Measurements from ENCODE around the gene ARF3.

DNA sequence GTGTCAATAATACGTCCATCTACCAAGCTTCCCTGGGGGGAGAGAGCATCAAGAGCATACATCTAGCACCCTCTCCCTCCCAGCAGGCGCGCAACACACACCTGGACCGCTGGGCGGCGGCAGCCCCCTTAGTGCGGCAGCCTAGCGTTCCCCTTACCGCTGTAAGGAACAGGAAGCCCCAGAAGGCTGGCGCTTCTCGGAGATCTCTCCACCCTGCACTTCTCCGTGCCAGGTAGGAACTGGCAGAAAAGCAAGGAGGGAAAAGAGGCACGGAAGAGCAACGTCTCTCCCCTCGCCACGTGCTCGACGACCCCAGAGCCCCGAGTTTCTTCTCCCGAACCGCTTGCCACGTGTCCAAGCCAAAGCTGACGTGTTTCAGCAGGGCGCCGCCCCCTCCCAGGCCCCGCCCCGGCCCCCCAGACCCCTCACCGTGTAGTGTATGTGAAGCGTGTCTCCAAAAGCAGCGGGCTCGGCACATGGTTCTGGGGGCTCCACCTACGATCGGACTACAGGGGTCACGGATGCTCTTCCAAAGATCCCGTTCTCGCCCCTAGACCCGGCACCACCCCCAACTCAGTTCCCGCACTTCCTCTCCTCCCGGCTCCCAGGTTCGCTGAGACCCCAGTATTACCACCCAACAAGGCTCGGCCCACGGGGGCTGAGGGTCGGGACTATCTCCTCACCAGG, 32.5 kb downstream of the ARF3 start:
- TF ChIP-seq, protein P1, sequence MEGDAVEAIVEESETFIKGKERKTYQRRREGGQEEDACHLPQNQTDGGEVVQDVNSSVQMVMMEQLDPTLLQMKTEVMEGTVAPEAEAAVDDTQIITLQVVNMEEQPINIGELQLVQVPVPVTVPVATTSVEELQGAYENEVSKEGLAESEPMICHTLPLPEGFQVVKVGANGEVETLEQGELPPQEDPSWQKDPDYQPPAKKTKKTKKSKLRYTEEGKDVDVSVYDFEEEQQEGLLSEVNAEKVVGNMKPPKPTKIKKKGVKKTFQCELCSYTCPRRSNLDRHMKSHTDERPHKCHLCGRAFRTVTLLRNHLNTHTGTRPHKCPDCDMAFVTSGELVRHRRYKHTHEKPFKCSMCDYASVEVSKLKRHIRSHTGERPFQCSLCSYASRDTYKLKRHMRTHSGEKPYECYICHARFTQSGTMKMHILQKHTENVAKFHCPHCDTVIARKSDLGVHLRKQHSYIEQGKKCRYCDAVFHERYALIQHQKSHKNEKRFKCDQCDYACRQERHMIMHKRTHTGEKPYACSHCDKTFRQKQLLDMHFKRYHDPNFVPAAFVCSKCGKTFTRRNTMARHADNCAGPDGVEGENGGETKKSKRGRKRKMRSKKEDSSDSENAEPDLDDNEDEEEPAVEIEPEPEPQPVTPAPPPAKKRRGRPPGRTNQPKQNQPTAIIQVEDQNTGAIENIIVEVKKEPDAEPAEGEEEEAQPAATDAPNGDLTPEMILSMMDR (IDR thresholded peaks at IDR 0.05; ENCODE audit: low read depth, low read length, missing input control): peak; percentile 24
- TF ChIP-seq RAD21 (IDR thresholded peaks at IDR 0.05): peak; percentile 43 to 68
- TF ChIP-seq, protein P2, sequence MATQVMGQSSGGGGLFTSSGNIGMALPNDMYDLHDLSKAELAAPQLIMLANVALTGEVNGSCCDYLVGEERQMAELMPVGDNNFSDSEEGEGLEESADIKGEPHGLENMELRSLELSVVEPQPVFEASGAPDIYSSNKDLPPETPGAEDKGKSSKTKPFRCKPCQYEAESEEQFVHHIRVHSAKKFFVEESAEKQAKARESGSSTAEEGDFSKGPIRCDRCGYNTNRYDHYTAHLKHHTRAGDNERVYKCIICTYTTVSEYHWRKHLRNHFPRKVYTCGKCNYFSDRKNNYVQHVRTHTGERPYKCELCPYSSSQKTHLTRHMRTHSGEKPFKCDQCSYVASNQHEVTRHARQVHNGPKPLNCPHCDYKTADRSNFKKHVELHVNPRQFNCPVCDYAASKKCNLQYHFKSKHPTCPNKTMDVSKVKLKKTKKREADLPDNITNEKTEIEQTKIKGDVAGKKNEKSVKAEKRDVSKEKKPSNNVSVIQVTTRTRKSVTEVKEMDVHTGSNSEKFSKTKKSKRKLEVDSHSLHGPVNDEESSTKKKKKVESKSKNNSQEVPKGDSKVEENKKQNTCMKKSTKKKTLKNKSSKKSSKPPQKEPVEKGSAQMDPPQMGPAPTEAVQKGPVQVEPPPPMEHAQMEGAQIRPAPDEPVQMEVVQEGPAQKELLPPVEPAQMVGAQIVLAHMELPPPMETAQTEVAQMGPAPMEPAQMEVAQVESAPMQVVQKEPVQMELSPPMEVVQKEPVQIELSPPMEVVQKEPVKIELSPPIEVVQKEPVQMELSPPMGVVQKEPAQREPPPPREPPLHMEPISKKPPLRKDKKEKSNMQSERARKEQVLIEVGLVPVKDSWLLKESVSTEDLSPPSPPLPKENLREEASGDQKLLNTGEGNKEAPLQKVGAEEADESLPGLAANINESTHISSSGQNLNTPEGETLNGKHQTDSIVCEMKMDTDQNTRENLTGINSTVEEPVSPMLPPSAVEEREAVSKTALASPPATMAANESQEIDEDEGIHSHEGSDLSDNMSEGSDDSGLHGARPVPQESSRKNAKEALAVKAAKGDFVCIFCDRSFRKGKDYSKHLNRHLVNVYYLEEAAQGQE (IDR thresholded peaks at IDR 0.05): no peak
- TF ChIP-seq JUND (IDR thresholded peaks at IDR 0.05): no peak
- no peak for TF ChIP-seq TAF1 (conservative IDR thresholded peaks at IDR 0.05)
- TF ChIP-seq, protein P3, sequence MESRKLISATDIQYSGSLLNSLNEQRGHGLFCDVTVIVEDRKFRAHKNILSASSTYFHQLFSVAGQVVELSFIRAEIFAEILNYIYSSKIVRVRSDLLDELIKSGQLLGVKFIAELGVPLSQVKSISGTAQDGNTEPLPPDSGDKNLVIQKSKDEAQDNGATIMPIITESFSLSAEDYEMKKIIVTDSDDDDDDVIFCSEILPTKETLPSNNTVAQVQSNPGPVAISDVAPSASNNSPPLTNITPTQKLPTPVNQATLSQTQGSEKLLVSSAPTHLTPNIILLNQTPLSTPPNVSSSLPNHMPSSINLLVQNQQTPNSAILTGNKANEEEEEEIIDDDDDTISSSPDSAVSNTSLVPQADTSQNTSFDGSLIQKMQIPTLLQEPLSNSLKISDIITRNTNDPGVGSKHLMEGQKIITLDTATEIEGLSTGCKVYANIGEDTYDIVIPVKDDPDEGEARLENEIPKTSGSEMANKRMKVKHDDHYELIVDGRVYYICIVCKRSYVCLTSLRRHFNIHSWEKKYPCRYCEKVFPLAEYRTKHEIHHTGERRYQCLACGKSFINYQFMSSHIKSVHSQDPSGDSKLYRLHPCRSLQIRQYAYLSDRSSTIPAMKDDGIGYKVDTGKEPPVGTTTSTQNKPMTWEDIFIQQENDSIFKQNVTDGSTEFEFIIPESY (IDR thresholded peaks at IDR 0.05): no peak
- no peak for TF ChIP-seq SP1 (IDR thresholded peaks at IDR 0.05)
- no peak for TF ChIP-seq YY1 (IDR thresholded peaks at IDR 0.05)
- TF ChIP-seq, protein P4, sequence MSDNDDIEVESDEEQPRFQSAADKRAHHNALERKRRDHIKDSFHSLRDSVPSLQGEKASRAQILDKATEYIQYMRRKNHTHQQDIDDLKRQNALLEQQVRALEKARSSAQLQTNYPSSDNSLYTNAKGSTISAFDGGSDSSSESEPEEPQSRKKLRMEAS (IDR thresholded peaks at IDR 0.05): peak; percentile 19
- TF ChIP-seq, protein P5, sequence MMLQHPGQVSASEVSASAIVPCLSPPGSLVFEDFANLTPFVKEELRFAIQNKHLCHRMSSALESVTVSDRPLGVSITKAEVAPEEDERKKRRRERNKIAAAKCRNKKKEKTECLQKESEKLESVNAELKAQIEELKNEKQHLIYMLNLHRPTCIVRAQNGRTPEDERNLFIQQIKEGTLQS (IDR thresholded peaks at IDR 0.05): no peak
- TF ChIP-seq FOXA1 (IDR thresholded peaks at IDR 0.05): no peak
- no peak for TF ChIP-seq EGR1 (IDR thresholded peaks at IDR 0.05; ENCODE audit: low read depth in 2 of 2)
